GM12878 (cell line): ENCODE data around the gene CCDC12.

Experiments used
- CHD4 ChIP-seq: fragments of 200-600 bp; sonication (generic); IDR thresholded peaks from 2 replicates; pipeline ENCODE4 v1.6.1; 2016; ENCODE audit warnings: mild to moderate bottlenecking
- CTCF ChIP-seq, 3 experiments: IDR thresholded peaks in 2 of 3; conservative IDR thresholded peaks in 1 of 3; 2 replicates each; pipeline ENCODE4 v1.5.1; 2011; ENCODE audit warnings: low read depth in 3 of 3, low read length in 3 of 3, mild to moderate bottlenecking in 3 of 3, control low read depth in 2 of 3, moderate library complexity in 2 of 3, inconsistent platforms in 1 of 3, mixed read lengths in 1 of 3; ENCODE audit not compliant: control insufficient read depth in 2 of 3, insufficient read depth in 1 of 3; ENCODE audit errors: extremely low read depth in 1 of 3
- JUND ChIP-seq: IDR thresholded peaks from 2 replicates; pipeline ENCODE4 v1.6.1; 2012; ENCODE audit warnings: low read depth, mild to moderate bottlenecking, low read length, improper control_type of control experiment, moderate library complexity
- MAX ChIP-seq: IDR thresholded peaks from 2 replicates; pipeline ENCODE4 v1.6.1; 2012; ENCODE audit warnings: low read depth, low read length, improper control_type of control experiment
- PKNOX1 ChIP-seq: fragments of 450-650 bp; IDR thresholded peaks from 2 replicates; pipeline ENCODE4 v1.6.1; 2016; ENCODE audit warnings: mild to moderate bottlenecking
- USF1 ChIP-seq: IDR thresholded peaks from 2 replicates; pipeline ENCODE4 v1.6.1; 2011; ENCODE audit warnings: borderline replicate concordance, low read depth, mild to moderate bottlenecking, moderate library complexity, mixed read lengths, low read length; ENCODE audit not compliant: insufficient read depth; ENCODE audit errors: extremely low read length

- TF ChIP-seq JUND (no peak), USF1 (no peak), PKNOX1 (no peak), CTCF (IDR thresholded peaks at IDR 0.05 in 2 of 3, conservative IDR thresholded peaks at IDR 0.05 in 1 of 3; ENCODE audit: control insufficient read depth in 2 of 3, extremely low read depth in 1 of 3, insufficient read depth in 1 of 3, low read depth in 3 of 3, low read length in 3 of 3) (no peak), MAX (no peak), CHD4 (no peak)
Measured at GRCh38 chr3:46929324-46929723, 47.2 kb downstream of the CCDC12 start.
